GM23338 (cell line): Measurements from ENCODE around the gene NPAS3.

ENCODE experiments used
- EZH2 ChIP-seq: fragments of 200-600 bp; sonication (generic); IDR thresholded peaks from one replicate; pipeline ENCODE4 v1.8.0; 2017; ENCODE audit warnings: antibody characterized with exemption, mild to moderate bottlenecking, low read depth; ENCODE audit not compliant: unreplicated experiment
- POLR2AphosphoS5 ChIP-seq: IDR thresholded peaks from 2 replicates; pipeline ENCODE4 v1.6.1; 2016; ENCODE audit warnings: antibody characterized with exemption, low read depth
- TF ChIP-seq, protein P1 (sequence below), 2 experiments: fragments of 200-600 bp in 1 of 2; sonication (generic) in 1 of 2; conservative IDR thresholded peaks; 2 replicates each; pipeline versions ENCODE4 v1.5.1 to v1.6.1; 2016 to 2017; ENCODE audit warnings: antibody characterized with exemption in 2 of 2, low read depth in 2 of 2, mild to moderate bottlenecking in 2 of 2, moderate library complexity in 1 of 2

DNA sequence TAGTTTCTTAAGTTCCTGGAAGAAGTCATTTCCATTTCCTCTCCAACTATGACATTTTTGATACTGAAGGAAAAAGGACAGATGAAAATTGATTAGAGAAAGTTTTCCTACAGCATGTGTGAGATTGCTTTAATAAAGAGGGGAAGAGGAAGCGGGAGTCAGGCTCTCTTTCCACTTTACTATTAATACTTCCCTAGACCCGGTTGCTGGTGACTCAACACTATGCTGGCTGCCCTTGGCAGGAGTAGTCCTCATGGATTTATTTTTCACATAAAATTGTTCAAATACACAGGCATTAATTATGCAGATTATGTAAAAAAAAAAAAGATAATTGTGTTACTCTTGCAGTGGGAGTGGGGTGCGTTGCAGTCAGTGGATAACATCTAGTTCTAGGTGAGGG, 718.8 kb downstream of the NPAS3 start:
- TF ChIP-seq, protein P1, sequence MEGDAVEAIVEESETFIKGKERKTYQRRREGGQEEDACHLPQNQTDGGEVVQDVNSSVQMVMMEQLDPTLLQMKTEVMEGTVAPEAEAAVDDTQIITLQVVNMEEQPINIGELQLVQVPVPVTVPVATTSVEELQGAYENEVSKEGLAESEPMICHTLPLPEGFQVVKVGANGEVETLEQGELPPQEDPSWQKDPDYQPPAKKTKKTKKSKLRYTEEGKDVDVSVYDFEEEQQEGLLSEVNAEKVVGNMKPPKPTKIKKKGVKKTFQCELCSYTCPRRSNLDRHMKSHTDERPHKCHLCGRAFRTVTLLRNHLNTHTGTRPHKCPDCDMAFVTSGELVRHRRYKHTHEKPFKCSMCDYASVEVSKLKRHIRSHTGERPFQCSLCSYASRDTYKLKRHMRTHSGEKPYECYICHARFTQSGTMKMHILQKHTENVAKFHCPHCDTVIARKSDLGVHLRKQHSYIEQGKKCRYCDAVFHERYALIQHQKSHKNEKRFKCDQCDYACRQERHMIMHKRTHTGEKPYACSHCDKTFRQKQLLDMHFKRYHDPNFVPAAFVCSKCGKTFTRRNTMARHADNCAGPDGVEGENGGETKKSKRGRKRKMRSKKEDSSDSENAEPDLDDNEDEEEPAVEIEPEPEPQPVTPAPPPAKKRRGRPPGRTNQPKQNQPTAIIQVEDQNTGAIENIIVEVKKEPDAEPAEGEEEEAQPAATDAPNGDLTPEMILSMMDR (conservative IDR thresholded peaks at IDR 0.05; ENCODE audit: low read depth in 2 of 2): no peak
- TF ChIP-seq POLR2AphosphoS5 (no peak), EZH2 (no peak)
